HG03521 (cell line): Measurements from ENCODE around the gene HEXD.
"Not testable (repeated sequence)": the region's sequence is repeated elsewhere in the genome, so short reads cannot be mapped to it uniquely, and the experiment has no call there.

Source experiments
- ATAC-seq: cut with Tn5 transposase; IDR thresholded peaks from one replicate; pipeline ENCODE4 v1.9.1; 2021; ENCODE audit warnings: mild to moderate bottlenecking, moderate library complexity; ENCODE audit not compliant: unreplicated experiment

The HEXD gene

GRCh38 chr17:82457073-82457928 lies 39.2 kb downstream of the HEXD start:
- ATAC-seq = no peak

GRCh38 chr17:82457929-82458178 lies 39.7 kb downstream of the HEXD start:
- ATAC-seq = no peak

- ATAC-seq = peak; percentile 92
Observed at GRCh38 chr17:82458179-82458884, 40.2 kb downstream of the HEXD start, which contains the start of gene NARF. TSS of gene NARF (plus strand) at chr17:82458741. CDS start at chr17:82458804, 63 bp downstream.

GRCh38 chr17:82458885-82459424 lies 40.8 kb downstream of the HEXD start:
- no peak for ATAC-seq

- ATAC-seq = not testable (repeated sequence)
Observed at GRCh38 chr17:82459936-82460335, 41.8 kb downstream of the HEXD start.

GRCh38 chr17:82461827-82462524 lies 43.8 kb downstream of the HEXD start:
- no peak for ATAC-seq

GRCh38 chr17:82463391-82463790 lies 45.2 kb downstream of the HEXD start:
- ATAC-seq = no peak

GRCh38 chr17:82463925-82464566 lies 45.9 kb downstream of the HEXD start:
- ATAC-seq = no peak

- ATAC-seq = no peak
Observed at GRCh38 chr17:82464567-82464929, 46.4 kb downstream of the HEXD start.

GRCh38 chr17:82465023-82465603 lies 47.0 kb downstream of the HEXD start:
- ATAC-seq = no peak

GRCh38 chr17:82468692-82469091 lies 50.5 kb downstream of the HEXD start:
- no peak for ATAC-seq

GRCh38 chr17:82470065-82470464 lies 51.9 kb downstream of the HEXD start:
- no peak for ATAC-seq

- ATAC-seq = no peak
Observed at GRCh38 chr17:82474223-82475010, 56.3 kb downstream of the HEXD start.

GRCh38 chr17:82475458-82475857 lies 57.3 kb downstream of the HEXD start:
- no peak for ATAC-seq

- no peak for ATAC-seq
Observed at GRCh38 chr17:82477934-82478333, 59.8 kb downstream of the HEXD start.

- no peak for ATAC-seq
Observed at GRCh38 chr17:82479602-82480001, 61.5 kb downstream of the HEXD start.

- ATAC-seq = no peak
Observed at GRCh38 chr17:82480318-82480717, 62.2 kb downstream of the HEXD start.

GRCh38 chr17:82483204-82483660 lies 65.1 kb downstream of the HEXD start:
- no peak for ATAC-seq

GRCh38 chr17:82483836-82484235 lies 65.7 kb downstream of the HEXD start:
- no peak for ATAC-seq
